Dermis blood vessel endothelial cell (primary cell): ENCODE results near the gene HGFAC. TPM values are rescaled to one million over a fixed set of nuclear protein-coding genes. Genes with fewer than 3 reads are reported as not detected.

Source experiments
- DNase-seq: peaks from one replicate; pipeline ENCODE4 v3.0.0; 2010
- total RNA-seq: library from RNA; depleted of rRNA; stranded (reverse); fragments of >200 nt; gene quantifications from 2 replicates; pipeline ENCODE4 v1.2.3, GENCODE V29; 2014

HGFAC gene
- total RNA-seq, 1 donor from 2014 or later, result 0.51 TPM

- DNase-seq, result no peak
These were observed 30.1 kb upstream of the HGFAC start for GRCh38 chr4:3411676-3412075.

GRCh38 chr4:3412257-3413020 is 29.3 kb upstream of the HGFAC start:
- DNase-seq, result no peak

GRCh38 chr4:3413217-3413671 is 28.5 kb upstream of the HGFAC start:
- DNase-seq, result no peak

GRCh38 chr4:3413675-3414420 is 27.9 kb upstream of the HGFAC start:
- no peak for DNase-seq

- DNase-seq, result no peak
These were observed 27.1 kb upstream of the HGFAC start for GRCh38 chr4:3414421-3415279.

GRCh38 chr4:3415471-3416141 is 26.2 kb upstream of the HGFAC start:
- no peak for DNase-seq

- DNase-seq, result no peak
These were observed 25.5 kb upstream of the HGFAC start for GRCh38 chr4:3416270-3416669.

GRCh38 chr4:3416821-3417221 is 24.9 kb upstream of the HGFAC start:
- no peak for DNase-seq

GRCh38 chr4:3417448-3417847 is 24.3 kb upstream of the HGFAC start:
- DNase-seq, result no peak

GRCh38 chr4:3418029-3418762 is 23.6 kb upstream of the HGFAC start:
- DNase-seq, result no peak

GRCh38 chr4:3419836-3420605 is 21.7 kb upstream of the HGFAC start:
- DNase-seq, result no peak

GRCh38 chr4:3420606-3420955 is 21.2 kb upstream of the HGFAC start:
- DNase-seq, result no peak

GRCh38 chr4:3420956-3421355 is 20.8 kb upstream of the HGFAC start:
- DNase-seq, result no peak

- no peak for DNase-seq
These were observed 20.3 kb upstream of the HGFAC start for GRCh38 chr4:3421470-3421869.

GRCh38 chr4:3422241-3422801 is 19.4 kb upstream of the HGFAC start:
- no peak for DNase-seq

GRCh38 chr4:3422808-3423297 is 18.9 kb upstream of the HGFAC start:
- DNase-seq, result no peak

- no peak for DNase-seq
These were observed 18.4 kb upstream of the HGFAC start for GRCh38 chr4:3423406-3423805.

GRCh38 chr4:3423952-3424351 is 17.8 kb upstream of the HGFAC start:
- no peak for DNase-seq

- no peak for DNase-seq
These were observed 17.2 kb upstream of the HGFAC start for GRCh38 chr4:3424522-3425095.

- DNase-seq, result no peak
These were observed 15.2 kb upstream of the HGFAC start for GRCh38 chr4:3426465-3427133.
